Neural cell (in vitro differentiated cells): ENCODE measurements around the gene AIF1.

Experiments
- CTCF ChIP-seq: fragments of 450-650 bp; IDR thresholded peaks from 2 replicates; pipeline ENCODE4 v1.5.1; 2014; ENCODE audit warnings: antibody characterized with exemption, mild to moderate bottlenecking, moderate library complexity; ENCODE audit not compliant: poor library complexity, severe bottlenecking
- EZH2 ChIP-seq: fragments of 200-600, 300-800 bp; shearing (Covaris generic), sonication (generic); IDR thresholded peaks from 2 replicates; pipeline ENCODE4 v1.6.1; 2014; ENCODE audit warnings: antibody characterized with exemption, low read length, borderline replicate concordance, mild to moderate bottlenecking; ENCODE audit not compliant: insufficient read depth, poor library complexity, severe bottlenecking
- TAF1 ChIP-seq: IDR thresholded peaks from 2 replicates; pipeline ENCODE4 v1.6.1; 2012; ENCODE audit warnings: low read depth

DNA sequence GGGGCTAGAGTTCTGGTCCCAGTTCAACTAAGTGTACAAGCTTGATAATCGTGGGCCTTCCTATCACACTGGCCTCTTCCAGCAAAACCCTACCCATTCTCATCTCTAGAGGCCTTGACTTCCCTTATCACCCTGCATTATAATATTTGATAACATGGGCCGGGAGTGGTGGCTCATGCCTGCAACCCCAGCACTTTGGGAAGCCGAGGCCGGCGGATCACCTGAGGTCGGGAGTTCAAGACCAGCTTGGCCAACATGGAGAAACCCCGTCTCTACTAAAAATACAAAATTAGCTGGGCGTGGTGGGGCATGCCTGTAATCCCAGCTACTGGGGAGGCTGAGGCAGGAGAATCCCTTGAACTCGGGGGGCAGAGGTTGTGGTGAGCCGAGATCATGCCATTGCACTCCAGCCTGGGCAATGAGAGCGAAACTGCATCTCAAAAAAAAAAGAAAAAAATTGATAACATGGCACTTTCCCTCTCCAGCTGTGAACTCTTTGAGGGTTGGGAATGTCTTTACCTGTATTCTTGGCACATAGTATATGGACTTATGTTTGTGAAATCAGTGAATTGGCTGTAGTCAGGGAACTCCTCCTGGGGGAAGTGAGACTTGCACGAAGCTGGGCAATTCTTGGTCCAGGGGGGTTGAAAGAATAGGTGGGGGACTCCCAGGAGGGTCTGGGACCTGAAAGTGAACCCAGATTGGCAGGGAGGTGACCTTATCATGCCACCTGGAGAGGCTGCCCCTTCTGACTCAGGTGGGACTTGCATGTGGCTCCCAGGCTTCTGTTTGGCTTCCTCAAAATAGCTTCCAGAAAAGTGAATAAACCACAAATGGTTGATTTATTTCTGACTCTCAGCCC lies 46.5 kb downstream of the AIF1 start:
- TF ChIP-seq CTCF (no peak), TAF1 (no peak), EZH2 (no peak)
